K562 (cell line): ENCODE results near the gene DNAAF9. TPM values are rescaled to one million over a fixed set of nuclear protein-coding genes. Genes with fewer than 3 reads are reported as not detected.

Source experiments
- ATAC-seq: fragments of 200-7000 bp; cut with Tn5 transposase; 3 replicates; pipeline ENCODE4 v1.9.1; 2020; ENCODE audit warnings: moderate library complexity
- BruUV-seq: library from RNA; stranded (reverse); fragments of 400-500 nt; replicated peaks from 2 replicates; lab custom pipeline; 2021; lab: Mats Ljungman, UMichigan
- CTCF ChIA-PET: fragments of 300-600 bp; formaldehyde crosslinking; extraction: SDS; loops from one replicate; lab custom pipeline; 2021; ENCODE audit warnings: low intra/inter-chr PET ratio; lab: Yijun Ruan, JAX
- POLR2A ChIA-PET: fragments of 300-600, 350-650 bp; sonication (Branson Sonifier 250); formaldehyde crosslinking; extraction: SDS; loops from one replicate; lab custom pipeline; 2021; ENCODE audit warnings: antibody characterized with exemption, inconsistent platforms; lab: Yijun Ruan, JAX
- DNase-seq, 4 experiments: peaks; one replicate each; pipeline versions ENCODE4 v3.0.0 to v3.0.0-alpha.2; 2011 to 2018; ENCODE audit warnings: low spot score in 3 of 4, mixed read lengths in 3 of 4; ENCODE audit errors: extremely low read depth in 1 of 4
- FAIRE-seq: peaks from 2 replicates; lab custom pipeline; 2011; peaks lifted over from hg19 to GRCh38; lab: Jason Lieb, UNC
- H2AFZ ChIP-seq: 2 replicates; pipeline ENCODE4 v1.6.0; 2011; ENCODE audit warnings: low read depth, low read length, control low read depth, inconsistent platforms
- H3K27ac ChIP-seq: fragments of 200-600 bp; 3 replicates; pipeline ENCODE4 v1.8.0; 2011; ENCODE audit warnings: low read depth, mild to moderate bottlenecking, control low read depth, inconsistent platforms, low read length, moderate library complexity, mixed read lengths; ENCODE audit errors: extremely low read depth
- H3K27me3 ChIP-seq, 2 experiments: fragments of 300-600 bp in 1 of 2; 2 replicates in 1 of 2; 3 replicates in 1 of 2; pipeline versions ENCODE4 v1.6.0 to v1.8.0; 2011; ENCODE audit warnings: inconsistent platforms in 2 of 2, low read length in 2 of 2, mild to moderate bottlenecking in 1 of 2, mixed read lengths in 1 of 2, moderate library complexity in 1 of 2; ENCODE audit not compliant: control insufficient read depth in 2 of 2, insufficient read depth in 2 of 2
- H3K36me3 ChIP-seq: fragments of 300-600 bp; 3 replicates; pipeline ENCODE4 v1.8.0; 2011; ENCODE audit warnings: mild to moderate bottlenecking, low read length, inconsistent platforms; ENCODE audit not compliant: control insufficient read depth, insufficient read depth
- H3K4me1 ChIP-seq, 2 experiments: fragments of 200-600 bp in 1 of 2; replicated peaks in 1 of 2; 2 replicates in 1 of 2; 3 replicates in 1 of 2; pipeline versions ENCODE4 v1.5.1 to v1.8.0; 2011; ENCODE audit warnings: inconsistent platforms in 2 of 2, low read length in 2 of 2, mild to moderate bottlenecking in 1 of 2, mixed read lengths in 1 of 2, moderate library complexity in 1 of 2; ENCODE audit not compliant: control insufficient read depth in 2 of 2, insufficient read depth in 2 of 2
- H3K4me2 ChIP-seq: 2 replicates; pipeline ENCODE4 v1.6.1; 2011; ENCODE audit warnings: low read length, control low read depth, inconsistent platforms, mixed read lengths; ENCODE audit not compliant: insufficient read depth
- H3K4me3 ChIP-seq: fragments of 200-600 bp; sonication (generic), shearing (Covaris generic); 2 replicates; pipeline ENCODE4 v1.5.1; 2016; ENCODE audit warnings: control low read depth, inconsistent platforms
- H3K79me2 ChIP-seq: fragments of 200-600 bp; 3 replicates; pipeline ENCODE4 v1.8.0; 2011; ENCODE audit warnings: low read length, inconsistent platforms; ENCODE audit not compliant: control insufficient read depth, insufficient read depth
- H3K9ac ChIP-seq, 2 experiments: 2 replicates each; pipeline versions ENCODE4 v1.6.0 to v1.6.1; 2011; ENCODE audit warnings: low read depth in 2 of 2, low read length in 2 of 2, control low read depth in 1 of 2, inconsistent platforms in 1 of 2, mild to moderate bottlenecking in 1 of 2, mixed read lengths in 1 of 2; ENCODE audit not compliant: insufficient read depth in 1 of 2
- H3K9me1 ChIP-seq: one replicate; pipeline ENCODE4 v1.6.0; 2011; ENCODE audit warnings: inconsistent platforms, mild to moderate bottlenecking, low read length, moderate library complexity; ENCODE audit not compliant: control insufficient read depth, insufficient read depth
- H3K9me3 ChIP-seq: replicated peaks from 2 replicates; pipeline ENCODE4 v1.5.1; 2011; ENCODE audit warnings: low read depth, low read length, inconsistent platforms; ENCODE audit not compliant: control insufficient read depth, insufficient read depth
- H4K20me1 ChIP-seq: replicated peaks from 2 replicates; pipeline ENCODE4 v1.6.1; 2011; ENCODE audit warnings: low read length, inconsistent platforms, mixed read lengths; ENCODE audit not compliant: control insufficient read depth, insufficient read depth
- CHCHD3 ChIP-seq: fragments of 250-450 bp; sonication (Bioruptor Pico); IDR thresholded peaks from 2 replicates; pipeline ENCODE4 v2.1.2; 2022; ENCODE audit warnings: mild to moderate bottlenecking
- CHD1 ChIP-seq: fragments of 200-600 bp; sonication (generic); IDR thresholded peaks from one replicate; pipeline ENCODE4 v1.6.1; 2012; ENCODE audit warnings: mild to moderate bottlenecking, moderate library complexity, low read length, inconsistent platforms
- CHD2 ChIP-seq: IDR thresholded peaks from 2 replicates; pipeline ENCODE4 v1.6.1; 2011; ENCODE audit warnings: low read depth, low read length
- DLX4 ChIP-seq: fragments of 250-450 bp; sonication (Bioruptor Pico); IDR thresholded peaks from 2 replicates; pipeline ENCODE4 v1.6.1; 2021; ENCODE audit warnings: mild to moderate bottlenecking
- FOXK2 ChIP-seq, 2 experiments: fragments of 450-650 bp; IDR thresholded peaks in 1 of 2; conservative IDR thresholded peaks in 1 of 2; 2 replicates each; pipeline ENCODE4 v1.6.1; 2016; ENCODE audit warnings: low read depth in 2 of 2, mild to moderate bottlenecking in 1 of 2
- L3MBTL2 ChIP-seq: fragments of 450-650 bp; IDR thresholded peaks from 2 replicates; pipeline ENCODE4 v1.6.1; 2016; ENCODE audit warnings: mild to moderate bottlenecking, moderate library complexity
- MTA3 ChIP-seq: fragments of 450-650 bp; formaldehyde crosslinking; IDR thresholded peaks from 2 replicates; pipeline ENCODE4 v1.6.1; 2017; ENCODE audit warnings: mild to moderate bottlenecking, borderline replicate concordance
- NR1H2 ChIP-seq: sonication (generic); formaldehyde crosslinking; IDR thresholded peaks from 2 replicates; pipeline ENCODE4 v1.4.0; 2020; ENCODE audit warnings: mild to moderate bottlenecking, missing genetic modification reagents
- NR3C1 ChIP-seq: sonication (generic); formaldehyde crosslinking; IDR thresholded peaks from 2 replicates; pipeline ENCODE4 v1.8.1; 2022; ENCODE audit warnings: missing genetic modification reagents
- POU5F1 ChIP-seq: fragments of 150-350 bp; IDR thresholded peaks from 2 replicates; pipeline ENCODE4 v1.6.1; 2014; ENCODE audit warnings: borderline replicate concordance, low read length, low read depth, mild to moderate bottlenecking; ENCODE audit not compliant: partially characterized antibody
- RNF219 ChIP-seq: fragments of 250-450 bp; sonication (Bioruptor Pico); IDR thresholded peaks from 2 replicates; pipeline ENCODE4 v1.5.0; 2022; ENCODE audit warnings: mild to moderate bottlenecking
- SMARCE1 ChIP-seq: fragments of 450-650 bp; IDR thresholded peaks from 2 replicates; pipeline ENCODE4 v1.7.1; 2016; ENCODE audit warnings: mild to moderate bottlenecking
- TBL1XR1 ChIP-seq, 2 experiments: IDR thresholded peaks; 2 replicates each; pipeline ENCODE4 v1.6.1; 2012; ENCODE audit warnings: improper control_type of control experiment in 2 of 2, low read length in 2 of 2, mild to moderate bottlenecking in 1 of 2
- TEAD1 ChIP-seq, 2 experiments: fragments of 450-650 bp in 1 of 2; sonication (generic) in 1 of 2; formaldehyde crosslinking; IDR thresholded peaks; 2 replicates each; pipeline versions ENCODE4 v1.4.0 to v1.8.0; 2020 to 2022; ENCODE audit warnings: mild to moderate bottlenecking in 2 of 2, missing genetic modification reagents in 1 of 2
- YBX1 ChIP-seq: fragments of 450-650 bp; IDR thresholded peaks from 2 replicates; pipeline ENCODE4 v1.7.1; 2016; ENCODE audit warnings: mild to moderate bottlenecking
- ZNF79 ChIP-seq: fragments of 250-450 bp; sonication (Bioruptor Pico); IDR thresholded peaks from 2 replicates; pipeline ENCODE4 v1.4.0; 2020; ENCODE audit warnings: low read depth, mild to moderate bottlenecking, moderate library complexity
- ZSCAN32 ChIP-seq: fragments of 450-650 bp; formaldehyde crosslinking; IDR thresholded peaks from 2 replicates; pipeline ENCODE4 v1.4.0; 2020; ENCODE audit warnings: mild to moderate bottlenecking, moderate library complexity
- WGBS: fragments of 100-300 bp; shearing (Covaris generic); methylation state at CpG from one replicate; pipeline ENCODE4 v1.1.6; 2016; ENCODE audit warnings: low coverage, mixed read lengths; ENCODE audit not compliant: insufficient coverage; ENCODE audit errors: missing lambda C conversion rate; 5-methylcytosine and 5-hydroxymethylcytosine counted together
- in situ Hi-C: fragments of 300-500 bp; cut with MboI; formaldehyde crosslinking; loops from 4 replicates; pipeline ENCODE4 v1.15.0; 2018; ENCODE audit warnings: inconsistent platforms, mixed read lengths
- intact Hi-C: fragments of 100-400 bp; cut with micrococcal nuclease; formaldehyde crosslinking; loops from 2 replicates; pipeline ENCODE4 v1.14.2; 2022
- polyA plus RNA-seq, 8 experiments: library from polyadenylated mRNA; depleted of rRNA in 4 of 8; stranded (reverse) in 5 of 8; unstranded in 3 of 8; fragments of >200 nt; fragmentation: Nextera tagmentation in 2 of 8; fragmentation: Illumina TruSeq in 1 of 8; extraction: Ambion mirVana in 2 of 8; extraction: Trizol in 1 of 8; gene quantifications; 2 replicates each; pipeline versions ENCODE4 v1.2.1 to v1.2.3, GENCODE V29; 2011 to 2014; ENCODE audit warnings: inconsistent platforms in 1 of 8, missing spikeins in 1 of 8
- total RNA-seq, 7 experiments: library from RNA; depleted of rRNA in 6 of 7; stranded (reverse); fragments of >200 nt in 6 of 7; fragmentation: Illumina TruSeq in 2 of 7; extraction: Trizol in 2 of 7; gene quantifications; 2 replicates each; pipeline versions ENCODE4 v1.2.1 to v1.2.3, GENCODE V29; 2011 to 2021; ENCODE audit warnings: low replicate concordance in 1 of 7

DNAAF9 gene
- total and polyA plus RNA-seq, 9 of the 15 experiments (the other 6 are each of a cell fraction or from before 2014, with no cell fraction given): 0.42 to 2.9 (median 1.9) TPM

GRCh38 chr20:3396492-3396891 is 11.0 kb downstream of the DNAAF9 start:
- no peak for TF ChIP-seq CHCHD3 (CRISPR knock-in tag)
- no peak for TF ChIP-seq CHD1
- no peak for TF ChIP-seq NR3C1 (CRISPR knock-in tag)
- TF ChIP-seq ZSCAN32 (CRISPR knock-in tag): no peak
- no peak for TF ChIP-seq SMARCE1
- TF ChIP-seq TBL1XR1 (IDR thresholded peaks at IDR 0.05; ENCODE audit: low read length in 2 of 2): no peak
- TF ChIP-seq RNF219 (CRISPR knock-in tag): no peak
- no peak for TF ChIP-seq L3MBTL2
- TF ChIP-seq YBX1: no peak
- TF ChIP-seq POU5F1: no peak
- no peak for TF ChIP-seq ZNF79 (CRISPR knock-in tag)
- TF ChIP-seq NR1H2 (CRISPR knock-in tag): no peak
- no peak for TF ChIP-seq TEAD1 (CRISPR knock-in tag; IDR thresholded peaks at IDR 0.05)
- TF ChIP-seq FOXK2 (conservative IDR thresholded peaks at IDR 0.05 in 1 of 2, IDR thresholded peaks at IDR 0.05 in 1 of 2; ENCODE audit: low read depth in 2 of 2): no peak
- TF ChIP-seq DLX4 (CRISPR knock-in tag): no peak
- no peak for TF ChIP-seq CHD2
- no peak for TF ChIP-seq MTA3
- Histone ChIP-seq H3K9ac (no peak overlapping the region), H3K79me2 (peaks cover 5% of the 10 kb centered on the region; the same call in 1 of the 3 replicates), H3K27ac (no peak overlapping the region), H3K4me1 (no peaks in the 10 kb centered on the region), H3K27me3 (no peaks in the 10 kb centered on the region), H3K36me3 (no peaks in the 10 kb centered on the region; the same call in 2 of the 3 replicates), H4K20me1 (no peaks in the 10 kb centered on the region), H2AFZ (no peak overlapping the region), H3K4me2 (no peak overlapping the region), H3K4me3 (no peak overlapping the region), H3K9me1 (no peaks in the 10 kb centered on the region), H3K9me3 (no peaks in the 10 kb centered on the region)
- POLR2A ChIA-PET: no interaction called here
- 76% methylated on average over 2 of the region's 2 CpGs for WGBS
- FAIRE-seq (no peak), ATAC-seq (no peak), DNase-seq (no peak)
- BruUV-seq: no TSS peak
- CTCF ChIA-PET: no interaction called here
- intact Hi-C loops: no loop called here
- in situ Hi-C loops: no loop called here
